Stimulated activated CD8-positive, alpha-beta memory T cell treated with anti-CD3 and anti-CD28 coated beads, Interleukin-7, amount 100 ng/mL, for 4 hours (primary cell): ENCODE results near the gene PCDHGC4.

Experiments used
- DNase-seq, 2 donors: peaks; one replicate each; pipeline ENCODE4 v3.0.0-alpha.2; 2020; ENCODE audit warnings: low read depth in 2 of 2

PCDHGC4 gene

DNA sequence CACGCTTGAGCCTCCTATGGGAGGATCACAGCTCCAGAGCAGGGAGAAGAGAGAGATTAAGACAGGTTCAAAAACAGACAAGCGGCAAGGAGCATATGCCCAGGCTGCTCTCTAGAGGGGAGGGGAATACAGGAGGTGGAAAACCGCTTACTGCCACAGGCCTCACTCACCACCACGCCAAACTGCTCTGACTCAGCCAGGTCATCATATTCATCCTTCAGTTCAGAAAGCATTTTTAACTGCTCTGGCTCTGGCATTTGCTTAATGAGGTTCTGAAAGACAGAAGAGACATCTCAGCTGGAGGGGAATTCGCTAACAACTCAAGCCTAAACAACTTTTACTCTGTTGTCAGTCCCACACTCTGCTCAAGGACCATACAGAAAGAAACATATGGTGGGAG, 44.2 kb downstream of the PCDHGC4 start:
- no peak for DNase-seq

DNA sequence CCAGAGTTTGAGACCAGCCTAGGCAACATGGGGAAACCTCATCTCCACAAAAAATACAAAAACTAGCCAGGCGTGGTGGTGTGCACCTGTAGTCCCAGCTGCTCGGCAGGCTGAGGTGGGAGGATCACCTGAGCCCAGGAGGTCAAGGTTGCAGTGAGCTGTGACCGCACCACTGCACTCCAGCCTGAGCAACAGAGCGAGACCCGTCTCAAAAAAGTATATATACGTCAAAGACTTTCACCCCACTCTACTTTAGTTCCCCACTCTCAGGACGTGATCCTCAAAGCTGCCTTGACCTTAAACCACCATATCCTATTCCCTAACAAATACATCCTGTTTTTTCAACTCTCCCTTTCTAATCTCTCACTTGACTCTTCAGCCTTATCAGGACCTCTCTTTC, 45.0 kb downstream of the PCDHGC4 start:
- no peak for DNase-seq

DNA sequence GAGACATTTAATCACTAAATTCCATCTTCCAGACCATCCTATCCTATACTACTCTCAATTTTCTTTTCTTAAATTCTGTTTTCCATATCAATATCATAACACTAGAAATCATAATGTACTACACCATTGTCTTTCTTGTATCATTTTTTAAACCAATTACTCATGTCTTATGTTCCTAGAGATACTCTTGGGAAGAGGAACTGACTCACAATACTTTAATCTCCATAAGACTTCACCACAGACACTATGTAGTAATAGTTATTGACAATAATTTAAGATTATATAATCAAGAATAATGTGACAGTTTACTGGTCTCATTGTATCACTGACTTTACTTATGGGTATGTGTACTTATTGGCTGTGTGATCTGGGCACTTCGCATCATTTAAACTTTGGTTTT, 47.9 kb downstream of the PCDHGC4 start:
- no peak for DNase-seq

DNA sequence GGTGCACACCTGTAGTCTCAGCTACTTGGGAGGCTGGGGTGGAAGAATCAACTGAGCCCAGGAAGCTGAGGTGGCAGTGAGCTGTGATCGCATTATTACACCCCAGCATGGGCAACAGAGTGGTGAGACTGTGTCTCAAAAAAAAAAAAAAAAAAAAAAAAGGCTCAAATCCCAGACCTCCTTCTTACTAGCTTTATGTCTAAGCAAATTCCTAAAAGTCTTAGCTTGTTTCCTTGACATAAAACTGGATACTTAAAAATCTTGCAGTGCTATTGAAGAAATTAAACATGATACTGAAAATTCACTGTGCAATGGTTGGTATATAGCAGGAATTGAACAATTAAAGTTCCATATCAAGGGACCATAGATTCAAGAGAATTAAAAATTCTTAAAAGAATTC, 49.1 kb downstream of the PCDHGC4 start:
- no peak for DNase-seq

DNA sequence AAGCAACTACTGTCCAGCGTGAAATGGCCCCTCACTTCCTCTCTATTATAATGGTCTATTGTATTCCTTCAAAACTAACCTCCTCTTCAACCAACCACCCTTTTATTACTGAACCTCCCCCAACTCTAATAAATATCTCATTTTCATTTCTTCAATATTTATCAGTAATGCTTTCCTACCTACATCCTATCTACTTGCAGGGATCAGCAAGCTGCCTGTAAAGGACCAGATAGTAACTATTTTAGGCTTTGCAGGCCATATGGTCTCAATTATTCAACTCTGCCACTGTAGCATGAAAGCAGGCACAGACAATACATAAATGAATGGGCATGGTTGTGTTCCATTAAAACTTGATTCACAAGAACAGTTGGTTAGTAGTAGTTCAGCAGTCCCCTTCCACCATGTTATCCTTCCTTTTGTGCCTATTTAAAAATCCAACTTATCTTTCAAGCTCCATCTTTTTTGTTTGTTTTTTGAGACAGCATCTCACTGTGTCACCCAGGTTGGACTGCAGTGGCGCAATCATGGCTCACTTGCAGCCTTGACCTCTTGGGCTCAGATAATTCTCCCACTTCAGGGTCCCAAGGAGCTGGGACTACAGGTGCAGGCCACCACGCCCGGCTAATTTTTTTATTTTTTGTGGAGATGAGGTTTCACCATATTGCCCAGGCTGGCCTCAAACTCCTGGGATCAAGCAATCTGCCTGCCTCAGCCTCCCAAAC, 49.8 kb downstream of the PCDHGC4 start:
- no peak for DNase-seq
